Embryonic facial prominence (tissue), 1 donor: Measurements from ENCODE around the gene PIM1.
"Not testable (repeated sequence)": the region's sequence is repeated elsewhere in the genome, so short reads cannot be mapped to it uniquely, and the experiment has no call there.

Experiments
- DNase-seq: peaks from one replicate; pipeline ENCODE4 v3.0.0-alpha.2; 2016; ENCODE audit errors: extremely low spot score

The PIM1 gene

GRCh38 chr6:37188962-37189510 lies 19.1 kb downstream of the PIM1 start:
- no peak for DNase-seq

GRCh38 chr6:37190159-37190535 lies 20.2 kb downstream of the PIM1 start:
- DNase-seq, result no peak

- DNase-seq, result no peak
Measured at GRCh38 chr6:37192666-37193065, 22.7 kb downstream of the PIM1 start.

GRCh38 chr6:37194886-37195285 lies 24.9 kb downstream of the PIM1 start:
- DNase-seq, result not testable (repeated sequence)

GRCh38 chr6:37196451-37196850 lies 26.5 kb downstream of the PIM1 start:
- not testable (repeated sequence) for DNase-seq

GRCh38 chr6:37200085-37200484 lies 30.1 kb downstream of the PIM1 start:
- DNase-seq, result no peak

- DNase-seq, result no peak
Measured at GRCh38 chr6:37201726-37202125, 31.8 kb downstream of the PIM1 start.

- no peak for DNase-seq
Measured at GRCh38 chr6:37202788-37203491, 33.0 kb downstream of the PIM1 start.

GRCh38 chr6:37204014-37204751 lies 34.2 kb downstream of the PIM1 start:
- DNase-seq, result no peak

- DNase-seq, result no peak
Measured at GRCh38 chr6:37205175-37205996, 35.4 kb downstream of the PIM1 start.

- no peak for DNase-seq
Measured at GRCh38 chr6:37205997-37206340, 36.0 kb downstream of the PIM1 start.

GRCh38 chr6:37206622-37207021 lies 36.7 kb downstream of the PIM1 start:
- DNase-seq, result no peak

GRCh38 chr6:37207903-37208456 lies 38.0 kb downstream of the PIM1 start:
- DNase-seq, result no peak

- no peak for DNase-seq
Measured at GRCh38 chr6:37208793-37209192, 38.8 kb downstream of the PIM1 start.

GRCh38 chr6:37209461-37210205 lies 39.7 kb downstream of the PIM1 start:
- no peak for DNase-seq

GRCh38 chr6:37210313-37210968 lies 40.5 kb downstream of the PIM1 start:
- peak; percentile 73 for DNase-seq

- no peak for DNase-seq
Measured at GRCh38 chr6:37212268-37212667, 42.3 kb downstream of the PIM1 start.

- DNase-seq, result no peak
Measured at GRCh38 chr6:37218061-37218460, 48.1 kb downstream of the PIM1 start.

GRCh38 chr6:37218511-37218910 lies 48.6 kb downstream of the PIM1 start:
- no peak for DNase-seq

GRCh38 chr6:37221585-37222124 lies 51.7 kb downstream of the PIM1 start:
- no peak for DNase-seq
